HUES48 (cell line): ENCODE results near the gene FOSB.
A peak's percentile ranks its signal among the peaks of the same experiment; 100 is the strongest.

Source experiments
- H3K27ac ChIP-seq: one replicate; pipeline ENCODE4 v1.7.0; 2013; ENCODE audit warnings: low read depth, low read length, inconsistent platforms
- H3K27me3 ChIP-seq: 2 replicates; pipeline ENCODE4 v1.6.1; 2013; ENCODE audit warnings: mild to moderate bottlenecking, low read length; ENCODE audit not compliant: control insufficient read depth, insufficient read depth
- H3K36me3 ChIP-seq: 2 replicates; pipeline ENCODE4 v1.6.1; 2013; ENCODE audit warnings: low read length; ENCODE audit not compliant: control insufficient read depth, insufficient read depth
- H3K4me1 ChIP-seq: 2 replicates; pipeline ENCODE4 v1.6.1; 2013; ENCODE audit warnings: mild to moderate bottlenecking, low read length; ENCODE audit not compliant: control insufficient read depth, insufficient read depth
- H3K4me3 ChIP-seq: 2 replicates; pipeline ENCODE4 v1.5.1; 2013; ENCODE audit warnings: mild to moderate bottlenecking, low read depth, low read length
- H3K9ac ChIP-seq: 2 replicates; pipeline ENCODE4 v1.6.1; 2013; ENCODE audit warnings: mild to moderate bottlenecking, low read depth, low read length, moderate library complexity
- H3K9me3 ChIP-seq: 2 replicates; pipeline ENCODE4 v1.6.1; 2013; ENCODE audit warnings: low read length; ENCODE audit not compliant: control insufficient read depth, insufficient read depth

FOSB gene

GRCh38 chr19:45468803-45469131 lies 971 bp downstream of the FOSB start:
- peak overlapping the region; percentile 86 for H3K4me3 ChIP-seq
- H3K4me1 ChIP-seq, result peaks cover 4% of the 10 kb centered on the region; the same call in 1 of the 2 replicates
- H3K9ac ChIP-seq, result peak overlapping the region; percentile 58; the same call in 1 of the 2 replicates
- H3K27me3 ChIP-seq, result peaks cover 15% of the 10 kb centered on the region
- H3K36me3 ChIP-seq, result no peaks in the 10 kb centered on the region
- peak overlapping the region; percentile 92 for H3K27ac ChIP-seq
- H3K9me3 ChIP-seq, result no peaks in the 10 kb centered on the region

- H3K4me1 ChIP-seq, result peaks cover 4% of the 10 kb centered on the region; the same call in 1 of the 2 replicates
- H3K9ac ChIP-seq, result peak overlapping the region; percentile 75
- H3K9me3 ChIP-seq, result no peaks in the 10 kb centered on the region
- no peaks in the 10 kb centered on the region for H3K36me3 ChIP-seq
- peaks cover 15% of the 10 kb centered on the region for H3K27me3 ChIP-seq
- H3K27ac ChIP-seq, result peak overlapping the region; percentile 92
- H3K4me3 ChIP-seq, result peak overlapping the region; percentile 86
Measured at GRCh38 chr19:45469132-45469944, 1.5 kb downstream of the FOSB start.

GRCh38 chr19:45469945-45470761 lies 2.4 kb downstream of the FOSB start:
- Histone ChIP-seq H3K36me3 (no peaks in the 10 kb centered on the region), H3K9ac (no peak overlapping the region), H3K4me1 (peaks cover 4% of the 10 kb centered on the region; the same call in 1 of the 2 replicates), H3K4me3 (peak overlapping the region; percentile 86), H3K27me3 (peaks cover 15% of the 10 kb centered on the region), H3K27ac (peak overlapping the region; percentile 92), H3K9me3 (no peaks in the 10 kb centered on the region)

- H3K9ac ChIP-seq, result no peak overlapping the region
- no peak overlapping the region for H3K27ac ChIP-seq
- H3K4me1 ChIP-seq, result peaks cover 4% of the 10 kb centered on the region; the same call in 1 of the 2 replicates
Measured at GRCh38 chr19:45470762-45471081, 2.9 kb downstream of the FOSB start.

GRCh38 chr19:45471111-45471930 lies 3.5 kb downstream of the FOSB start:
- H3K9me3 ChIP-seq, result no peaks in the 10 kb centered on the region
- peaks cover 4% of the 10 kb centered on the region; the same call in 1 of the 2 replicates for H3K4me1 ChIP-seq
- peaks cover 13% of the 10 kb centered on the region for H3K27me3 ChIP-seq
- no peak overlapping the region for H3K4me3 ChIP-seq
- no peak overlapping the region for H3K9ac ChIP-seq
- H3K36me3 ChIP-seq, result no peaks in the 10 kb centered on the region
- H3K27ac ChIP-seq, result no peak overlapping the region

More at GRCh38 chr19:45470762-45471081, 2.9 kb downstream of the FOSB start:
- Histone ChIP-seq H3K36me3 (no peaks in the 10 kb centered on the region), H3K9me3 (no peaks in the 10 kb centered on the region), H3K27me3 (peaks cover 15% of the 10 kb centered on the region), H3K4me3 (no peak overlapping the region)

GRCh38 chr19:45471931-45472562 lies 4.3 kb downstream of the FOSB start:
- H3K27ac ChIP-seq, result peak overlapping the region; percentile 10
- no peak overlapping the region for H3K9ac ChIP-seq
- H3K4me1 ChIP-seq, result peaks cover 3% of the 10 kb centered on the region; the same call in 1 of the 2 replicates
- no peaks in the 10 kb centered on the region for H3K9me3 ChIP-seq
- H3K27me3 ChIP-seq, result peaks cover 13% of the 10 kb centered on the region
- H3K4me3 ChIP-seq, result peak overlapping the region; percentile 46; the same call in 1 of the 2 replicates
- no peaks in the 10 kb centered on the region for H3K36me3 ChIP-seq

- Histone ChIP-seq H3K4me3 (peak overlapping the region; percentile 46), H3K27ac (peak overlapping the region; percentile 10), H3K9ac (no peak overlapping the region), H3K27me3 (peaks cover 13% of the 10 kb centered on the region), H3K36me3 (no peaks in the 10 kb centered on the region), H3K4me1 (peaks cover 1% of the 10 kb centered on the region; the same call in 1 of the 2 replicates), H3K9me3 (no peaks in the 10 kb centered on the region)
Measured at GRCh38 chr19:45472563-45473366, 5.0 kb downstream of the FOSB start.

GRCh38 chr19:45473367-45473681 lies 5.5 kb downstream of the FOSB start:
- H3K9ac ChIP-seq, result no peak overlapping the region
- H3K27me3 ChIP-seq, result peaks cover 13% of the 10 kb centered on the region
- no peak overlapping the region for H3K4me3 ChIP-seq
- peaks cover 6% of the 10 kb centered on the region for H3K4me1 ChIP-seq
- no peak overlapping the region for H3K27ac ChIP-seq
- H3K36me3 ChIP-seq, result no peaks in the 10 kb centered on the region
- no peaks in the 10 kb centered on the region for H3K9me3 ChIP-seq

- H3K4me1 ChIP-seq, result peaks cover 6% of the 10 kb centered on the region
- H3K36me3 ChIP-seq, result no peaks in the 10 kb centered on the region
- H3K27me3 ChIP-seq, result peaks cover 13% of the 10 kb centered on the region
- no peak overlapping the region for H3K27ac ChIP-seq
- no peaks in the 10 kb centered on the region for H3K9me3 ChIP-seq
- no peak overlapping the region for H3K4me3 ChIP-seq
- no peak overlapping the region for H3K9ac ChIP-seq
Measured at GRCh38 chr19:45473682-45474605, 6.1 kb downstream of the FOSB start.
